Right cardiac atrium (tissue), 5 donors: ENCODE measurements around the gene EIF4EBP3. TPM values are rescaled to one million over a fixed set of nuclear protein-coding genes. Genes with fewer than 3 reads are reported as not detected.

Experiments
- ATAC-seq, 2 donors: fragments of 200-7000 bp; cut with Tn5 transposase; one replicate each; pipeline versions ENCODE4 v1.8.0 to v1.9.1; 2020; ENCODE audit warnings: moderate library complexity in 2 of 2, mild to moderate bottlenecking in 1 of 2
- DNase-seq, 3 donors: peaks; one replicate each; pipeline ENCODE4 v3.0.0-alpha.2; 2020
- H3K27ac ChIP-seq: one replicate; pipeline ENCODE4 v1.5.1; 2013; ENCODE audit warnings: mild to moderate bottlenecking, low read length, control low read depth, moderate library complexity
- H3K27me3 ChIP-seq: one replicate; pipeline ENCODE4 v1.6.1; 2013; ENCODE audit not compliant: control insufficient read depth, insufficient read depth
- H3K4me1 ChIP-seq: one replicate; pipeline ENCODE4 v1.6.1; 2013; ENCODE audit warnings: low read length; ENCODE audit not compliant: control insufficient read depth, insufficient read depth
- H3K4me3 ChIP-seq: one replicate; pipeline ENCODE4 v1.5.1; 2013; ENCODE audit warnings: low read length, control low read depth
- H3K9me3 ChIP-seq: one replicate; pipeline ENCODE4 v1.6.1; 2013; ENCODE audit warnings: low read length; ENCODE audit not compliant: control insufficient read depth
- WGBS: extraction: QIAGEN DNeasy Blood & Tissue Kit; methylation state at CpG from one replicate; pipeline ENCODE4 v1.1.7; 2013; 5-methylcytosine and 5-hydroxymethylcytosine counted together
- intact Hi-C, 4 donors: fragments of 100-400 bp; cut with DNase I; formaldehyde crosslinking; loops; one replicate each; pipeline versions ENCODE4 v1.11.0 to v1.14.0; 2022 to 2023
- polyA plus RNA-seq: library from polyadenylated mRNA; stranded (reverse); fragments of 200-250 nt; gene quantifications from one replicate; pipeline ENCODE4 v1.2.3, GENCODE V29; 2013
- total RNA-seq, 4 donors: library from RNA; stranded (reverse); fragmentation: NEBNext Ultra II Directional; extraction: Animal tissue kit (Norgen Biotek cat#: 25700); gene quantifications; one replicate each; pipeline ENCODE4 v1.2.1, GENCODE V29; 2021
- donor health status: healthy with polysubstance abuse.
- donor health status: DM: no; HTN: yes; CAD: no.
- donor health status: DM: no; HTN: no; CAD: no.
- donor health status: DM: no; HTN: yes; CAD: no; lungs with severe emphysema.
- donor health status: DM: yes; HTN: yes; CAD: no.

Gene EIF4EBP3
- total and polyA plus RNA-seq, 5 donors, result 11.2 to 24.6 (median 13.4) TPM

DNA sequence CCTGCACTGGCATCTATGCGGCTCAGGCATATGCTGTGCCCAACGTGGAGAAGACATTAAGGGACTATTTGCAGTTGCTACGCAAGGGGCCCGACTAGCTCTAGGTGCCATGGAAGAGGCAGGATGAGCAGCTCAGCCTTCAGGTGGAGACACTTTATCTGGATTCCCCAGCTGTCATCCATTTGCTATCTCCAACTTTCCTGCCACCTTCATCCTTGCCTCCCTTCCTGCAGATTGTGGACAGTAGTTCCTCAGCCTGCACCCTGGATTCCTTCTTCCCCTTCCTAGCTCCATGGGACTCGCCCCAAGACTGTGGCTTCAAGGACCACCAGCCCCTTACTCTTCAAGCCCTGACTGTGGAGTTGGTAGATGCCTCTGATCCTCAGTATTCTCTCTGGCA, 19.2 kb downstream of the EIF4EBP3 start:
- H3K4me1 ChIP-seq, result peaks cover 23% of the 10 kb centered on the region
- intact Hi-C loops, result loop anchor here in 3 of 4 donors (5.0 to 10.0 kb wide), 2 partner anchors 66 to 68 kb away; partner anchors contain the start of genes CD14 (in 3 of the 3) and TMCO6 (in 1 of the 3)
- no peaks in the 10 kb centered on the region for H3K27me3 ChIP-seq
- ATAC-seq, result no peak
- H3K4me3 ChIP-seq, result no peak overlapping the region
- 93% methylated on average over 5 of the region's 5 CpGs for WGBS
- DNase-seq, result no peak
- no peak overlapping the region for H3K27ac ChIP-seq
- H3K9me3 ChIP-seq, result no peaks in the 10 kb centered on the region

- DNase-seq, result peak in 2 of 3 donors; percentile 65 to 67
- intact Hi-C loops, result loop anchor here in 3 of 4 donors (5.0 to 10.0 kb wide), 2 partner anchors 65 to 68 kb away; partner anchors contain the start of genes CD14 (in 3 of the 3) and TMCO6 (in 1 of the 3)
- 84% methylated on average over 22 of the region's 22 CpGs for WGBS
- Histone ChIP-seq H3K27ac (no peak overlapping the region), H3K4me1 (peaks cover 23% of the 10 kb centered on the region), H3K4me3 (no peak overlapping the region), H3K9me3 (no peaks in the 10 kb centered on the region), H3K27me3 (no peaks in the 10 kb centered on the region)
- ATAC-seq, result no peak
Measured at GRCh38 chr5:140567136-140567818, 19.8 kb downstream of the EIF4EBP3 start.

DNA sequence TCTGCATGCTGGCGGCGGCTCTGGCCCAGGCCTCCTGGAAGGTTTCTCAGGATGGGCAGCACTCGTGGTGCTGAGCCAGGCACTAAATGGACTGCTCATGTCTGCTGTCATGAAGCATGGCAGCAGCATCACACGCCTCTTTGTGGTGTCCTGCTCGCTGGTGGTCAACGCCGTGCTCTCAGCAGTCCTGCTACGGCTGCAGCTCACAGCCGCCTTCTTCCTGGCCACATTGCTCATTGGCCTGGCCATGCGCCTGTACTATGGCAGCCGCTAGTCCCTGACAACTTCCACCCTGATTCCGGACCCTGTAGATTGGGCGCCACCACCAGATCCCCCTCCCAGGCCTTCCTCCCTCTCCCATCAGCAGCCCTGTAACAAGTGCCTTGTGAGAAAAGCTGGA, 20.4 kb downstream of the EIF4EBP3 start:
- DNase-seq (peak in 1 of 3 donors; percentile 53), ATAC-seq (no peak)
- H3K4me1 ChIP-seq, result peaks cover 23% of the 10 kb centered on the region
- 95% methylated on average over 13 of the region's 13 CpGs for WGBS
- H3K27ac ChIP-seq, result no peak overlapping the region
- intact Hi-C loops, result loop anchor here in 3 of 4 donors (5.0 to 10.0 kb wide), 2 partner anchors 64 to 67 kb away; partner anchors contain the start of genes CD14 (in 3 of the 3) and TMCO6 (in 1 of the 3)
- no peaks in the 10 kb centered on the region for H3K27me3 ChIP-seq
- no peaks in the 10 kb centered on the region for H3K9me3 ChIP-seq
- H3K4me3 ChIP-seq, result no peak overlapping the region

GRCh38 chr5:140568443-140569063, 21.1 kb downstream of the EIF4EBP3 start:
- H3K9me3 ChIP-seq, result no peaks in the 10 kb centered on the region
- DNase-seq (no peak), ATAC-seq (no peak)
- H3K4me3 ChIP-seq, result no peak overlapping the region
- no peaks in the 10 kb centered on the region for H3K27me3 ChIP-seq
- intact Hi-C loops, result loop anchor here in 3 of 4 donors (5.0 to 10.0 kb wide), 2 partner anchors 64 to 66 kb away; partner anchors contain the start of genes CD14 (in 3 of the 3) and TMCO6 (in 1 of the 3)
- peaks cover 20% of the 10 kb centered on the region for H3K4me1 ChIP-seq
- no peak overlapping the region for H3K27ac ChIP-seq
- WGBS, result 97% methylated on average over 2 of the region's 2 CpGs

DNA sequence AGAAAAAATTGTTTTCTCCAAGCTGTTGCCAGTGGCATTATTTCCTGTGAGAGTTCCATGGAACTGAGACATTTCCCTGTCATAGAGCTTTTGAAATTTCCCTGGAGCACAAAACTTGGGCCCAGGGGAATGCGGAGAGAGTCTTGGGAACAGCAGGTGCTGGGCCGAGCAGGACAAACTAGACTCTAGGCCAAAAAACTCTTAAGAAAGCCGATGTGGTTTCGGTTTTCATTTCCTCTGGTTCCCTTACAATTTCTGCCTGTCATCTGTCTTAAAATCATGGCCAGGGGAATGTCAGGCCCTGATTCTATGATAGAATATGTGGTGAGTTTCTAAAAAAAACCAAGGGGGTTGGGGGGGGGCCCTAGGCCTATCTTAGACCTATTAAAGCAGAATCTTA, 21.7 kb downstream of the EIF4EBP3 start:
- Histone ChIP-seq H3K4me1 (peaks cover 19% of the 10 kb centered on the region), H3K4me3 (no peak overlapping the region), H3K9me3 (no peaks in the 10 kb centered on the region), H3K27ac (peak overlapping the region; percentile 5), H3K27me3 (no peaks in the 10 kb centered on the region)
- no peak for DNase-seq
- intact Hi-C loops, result loop anchor here in 3 of 4 donors (5.0 to 10.0 kb wide), 2 partner anchors 63 to 66 kb away; partner anchors contain the start of genes CD14 (in 3 of the 3) and TMCO6 (in 1 of the 3)
- ATAC-seq, result no peak
- WGBS, result 60% methylated on average over 4 of the region's 4 CpGs

DNA sequence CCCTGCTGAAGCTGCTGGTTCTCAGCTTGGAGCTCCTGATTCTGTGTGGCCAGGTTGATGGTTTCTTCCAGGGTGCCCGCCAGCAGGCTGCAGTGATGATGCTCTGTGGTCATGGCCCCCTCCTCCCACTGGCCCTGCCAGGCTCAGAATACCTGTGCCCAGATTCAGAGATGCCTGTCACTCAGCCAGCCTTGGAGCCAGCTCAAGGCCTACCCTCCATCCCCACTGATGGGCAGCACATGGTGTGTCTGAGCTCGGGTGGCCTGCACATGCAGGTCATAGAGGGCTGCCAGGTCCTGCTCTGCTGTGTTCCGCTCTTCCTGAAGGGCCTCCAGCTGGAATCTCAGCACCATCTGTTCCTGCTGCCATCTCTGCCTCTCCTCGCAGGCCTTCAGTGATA, 22.6 kb downstream of the EIF4EBP3 start:
- Histone ChIP-seq H3K27ac (no peak overlapping the region), H3K4me3 (no peak overlapping the region), H3K4me1 (peaks cover 19% of the 10 kb centered on the region), H3K27me3 (no peaks in the 10 kb centered on the region), H3K9me3 (no peaks in the 10 kb centered on the region)
- 91% methylated on average over 4 of the region's 4 CpGs for WGBS
- intact Hi-C loops, result no loop called here
- DNase-seq (no peak), ATAC-seq (no peak)

DNA sequence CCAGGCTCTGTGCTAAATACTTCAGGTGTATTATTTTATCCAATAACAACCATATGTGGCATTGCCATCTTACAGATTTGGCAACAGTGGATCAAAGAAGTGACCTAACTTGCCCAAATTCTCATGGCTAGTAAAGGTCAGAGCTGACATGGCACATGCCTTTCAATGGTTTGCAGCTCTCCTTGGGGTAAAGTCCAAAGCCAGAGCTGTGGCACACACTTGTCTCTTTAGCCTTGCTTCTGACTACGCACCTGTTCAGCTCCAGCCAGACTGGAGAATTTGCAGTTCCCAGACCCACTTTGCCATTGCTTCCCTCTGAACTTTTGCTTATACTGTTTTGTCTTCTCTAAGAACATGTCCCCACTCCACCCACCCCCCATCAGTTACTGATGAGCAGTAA, 23.0 kb downstream of the EIF4EBP3 start:
- Histone ChIP-seq H3K9me3 (no peaks in the 10 kb centered on the region), H3K4me1 (peaks cover 18% of the 10 kb centered on the region), H3K27ac (peak overlapping the region; percentile 32), H3K27me3 (no peaks in the 10 kb centered on the region), H3K4me3 (no peak overlapping the region)
- DNase-seq (no peak), ATAC-seq (no peak)
- intact Hi-C loops, result no loop called here
- WGBS, result 94% methylated on average over 1 of the region's 1 CpG

- no peaks in the 10 kb centered on the region for H3K27me3 ChIP-seq
- H3K4me3 ChIP-seq, result no peak overlapping the region
- DNase-seq (peak in 2 of 3 donors; percentile 71 to 86), ATAC-seq (no peak)
- H3K4me1 ChIP-seq, result peaks cover 15% of the 10 kb centered on the region
- intact Hi-C loops, result no loop called here
- H3K9me3 ChIP-seq, result no peaks in the 10 kb centered on the region
- 56% methylated on average over 5 of the region's 5 CpGs for WGBS
- peak overlapping the region; percentile 32 for H3K27ac ChIP-seq
Measured at GRCh38 chr5:140571105-140571504, 23.6 kb downstream of the EIF4EBP3 start.

- Histone ChIP-seq H3K4me3 (no peak overlapping the region), H3K27me3 (no peaks in the 10 kb centered on the region), H3K27ac (peak overlapping the region; percentile 28), H3K9me3 (no peaks in the 10 kb centered on the region), H3K4me1 (peaks cover 11% of the 10 kb centered on the region)
- 84% methylated on average over 7 of the region's 7 CpGs for WGBS
- ATAC-seq (no peak), DNase-seq (peak in 1 of 3 donors; percentile 53)
- intact Hi-C loops, result no loop called here
Measured at GRCh38 chr5:140573683-140574082, 26.2 kb downstream of the EIF4EBP3 start.

- H3K9me3 ChIP-seq, result no peaks in the 10 kb centered on the region
- peaks cover 9% of the 10 kb centered on the region for H3K4me1 ChIP-seq
- no peak overlapping the region for H3K4me3 ChIP-seq
- intact Hi-C loops, result no loop called here
- peak in 1 of 3 donors; percentile 58 for DNase-seq
- 17% methylated on average over 3 of the region's 3 CpGs for WGBS
- peak; percentile 71 to 86 for ATAC-seq
- H3K27ac ChIP-seq, result no peak overlapping the region
- no peaks in the 10 kb centered on the region for H3K27me3 ChIP-seq
Measured at GRCh38 chr5:140574165-140574564, 26.7 kb downstream of the EIF4EBP3 start.

DNA sequence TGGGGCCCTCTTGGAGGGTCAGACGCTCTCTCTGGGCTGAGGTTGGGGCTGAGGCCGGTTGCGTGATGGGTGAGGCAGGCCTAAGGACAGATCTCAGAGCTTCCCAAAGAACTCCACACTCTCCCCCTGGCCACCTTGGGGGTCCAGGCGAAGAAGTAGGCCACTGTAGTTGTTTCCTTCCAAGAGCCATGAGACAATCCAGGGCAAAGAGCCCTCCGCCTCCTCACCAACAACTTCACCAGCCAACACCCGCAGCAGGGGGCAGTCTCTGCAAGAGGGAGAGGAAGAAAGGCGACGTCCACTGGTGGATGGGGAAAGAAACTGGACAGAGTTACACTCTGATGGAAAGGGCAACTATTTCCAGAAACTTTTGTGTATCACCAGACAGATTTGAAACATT, 27.8 kb downstream of the EIF4EBP3 start:
- Histone ChIP-seq H3K4me3 (no peak overlapping the region), H3K27me3 (no peaks in the 10 kb centered on the region), H3K27ac (no peak overlapping the region), H3K9me3 (no peaks in the 10 kb centered on the region), H3K4me1 (peaks cover 9% of the 10 kb centered on the region)
- WGBS, result 75% methylated on average over 8 of the region's 8 CpGs
- ATAC-seq (peak; percentile 42 to 51), DNase-seq (peak; percentile 50 to 83 (median 78))
- intact Hi-C loops, result no loop called here
